Skeletal muscle tissue (tissue), 4 donors: Measurements from ENCODE around the gene ZBED3. TPM values are rescaled to one million over a fixed set of nuclear protein-coding genes. Genes with fewer than 3 reads are reported as not detected.
A peak's percentile ranks its signal among the peaks of the same experiment; 100 is the strongest.
"Not testable (repeated sequence)": the region's sequence is repeated elsewhere in the genome, so short reads cannot be mapped to it uniquely, and the experiment has no call there.

Source experiments
- H3K27ac ChIP-seq: one replicate; pipeline ENCODE4 v1.7.0; 2013; ENCODE audit warnings: mild to moderate bottlenecking, low read depth, low read length, inconsistent platforms
- H3K27me3 ChIP-seq, 3 donors: one replicate each; pipeline ENCODE4 v1.7.0; 2013; ENCODE audit warnings: low read length in 3 of 3; ENCODE audit not compliant: control insufficient read depth in 3 of 3, insufficient read depth in 3 of 3
- H3K36me3 ChIP-seq, 3 donors: one replicate each; pipeline ENCODE4 v1.7.0; 2013; ENCODE audit warnings: low read length in 3 of 3; ENCODE audit not compliant: control insufficient read depth in 3 of 3, insufficient read depth in 3 of 3
- H3K4me1 ChIP-seq, 3 donors: one replicate each; pipeline ENCODE4 v1.7.0; 2013; ENCODE audit warnings: low read length in 3 of 3, mild to moderate bottlenecking in 3 of 3; ENCODE audit not compliant: control insufficient read depth in 3 of 3, insufficient read depth in 3 of 3
- H3K4me3 ChIP-seq, 3 donors: one replicate each; pipeline ENCODE4 v1.7.0; 2013; ENCODE audit warnings: low read length in 3 of 3
- H3K9ac ChIP-seq, 3 donors: one replicate each; pipeline ENCODE4 v1.7.0; 2013; ENCODE audit warnings: low read length in 3 of 3, mild to moderate bottlenecking in 3 of 3, moderate library complexity in 2 of 3, low read depth in 1 of 3
- H3K9me3 ChIP-seq, 3 donors: one replicate each; pipeline ENCODE4 v1.7.0; 2013; ENCODE audit warnings: low read length in 3 of 3; ENCODE audit not compliant: control insufficient read depth in 3 of 3
- total RNA-seq: library from RNA; depleted of rRNA; stranded (reverse); fragments of >200 nt; gene quantifications from one replicate; pipeline ENCODE4 v1.2.3, GENCODE V29; 2014
- donor health status: Osteomylitis.

ZBED3 gene
- total RNA-seq, 1 donor from 2014 or later: 0.52 TPM

DNA sequence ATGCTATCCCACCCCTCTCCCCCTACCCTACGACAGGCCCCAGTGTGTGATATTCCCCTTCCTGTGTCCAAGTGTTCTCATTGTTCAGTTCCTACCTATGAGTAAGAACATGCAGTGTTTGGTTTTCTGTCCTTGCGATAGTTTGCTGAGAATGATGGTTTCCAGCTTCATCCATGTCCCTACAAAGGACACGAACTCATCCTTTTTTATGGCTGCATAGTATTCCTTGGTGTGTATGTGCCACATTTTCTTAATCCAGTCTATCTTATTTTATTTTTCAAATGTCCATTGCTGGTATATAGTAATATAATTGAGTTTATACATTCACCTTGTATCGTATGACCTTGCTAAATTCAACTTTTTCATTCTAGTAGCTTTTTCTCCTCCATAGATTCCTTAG, 19.9 kb upstream of the ZBED3 start:
- H3K4me1 ChIP-seq, H3K9ac ChIP-seq, H3K36me3 ChIP-seq, H3K27me3 ChIP-seq, H3K27ac ChIP-seq, H3K4me3 ChIP-seq, H3K9me3 ChIP-seq: not testable (repeated sequence)

DNA sequence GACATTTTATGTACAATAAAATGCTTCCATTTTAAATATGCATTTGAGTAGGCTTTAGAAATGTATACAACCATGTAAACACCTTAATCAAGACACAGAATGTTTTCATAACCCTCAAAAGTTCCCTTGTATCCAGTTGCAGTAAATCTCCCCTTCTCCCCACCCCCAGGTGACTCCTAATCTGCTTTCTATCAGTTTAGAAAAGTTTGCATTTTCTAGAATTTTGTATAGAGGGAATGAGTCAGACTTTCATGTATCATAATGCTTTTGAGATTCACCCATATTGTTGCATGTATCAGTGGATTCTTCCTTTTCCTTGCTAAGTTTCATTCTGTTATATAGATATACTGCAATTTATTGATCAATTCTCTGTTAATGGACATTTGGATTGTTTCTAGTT, 17.7 kb upstream of the ZBED3 start:
- Histone ChIP-seq H3K9ac (no peak overlapping the region), H3K9me3 (no peaks in the 10 kb centered on the region), H3K4me1 (no peaks in the 10 kb centered on the region), H3K27me3 (no peaks in the 10 kb centered on the region), H3K27ac (no peak overlapping the region), H3K4me3 (no peak overlapping the region), H3K36me3 (no peaks in the 10 kb centered on the region)

DNA sequence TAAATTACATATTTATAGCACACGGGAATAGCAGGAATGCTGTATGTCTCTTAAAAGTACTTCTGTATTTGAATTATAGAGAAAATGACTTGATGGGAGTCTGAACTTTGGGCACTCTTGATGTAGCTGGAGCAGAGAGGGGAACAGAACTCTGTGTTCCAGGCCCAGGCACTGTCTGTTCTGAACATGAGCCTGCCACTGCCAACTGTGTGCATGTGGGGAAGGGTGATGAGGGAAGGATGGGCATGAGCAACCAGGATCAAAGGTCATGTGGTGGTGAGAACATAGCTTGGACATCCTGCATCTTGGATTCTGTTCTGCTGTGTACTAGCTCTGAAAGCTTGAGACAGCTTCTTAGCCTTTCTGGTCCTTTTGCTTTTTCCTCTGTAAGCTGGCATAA, 16.4 kb upstream of the ZBED3 start:
- H3K9me3 ChIP-seq: no peaks in the 10 kb centered on the region

DNA sequence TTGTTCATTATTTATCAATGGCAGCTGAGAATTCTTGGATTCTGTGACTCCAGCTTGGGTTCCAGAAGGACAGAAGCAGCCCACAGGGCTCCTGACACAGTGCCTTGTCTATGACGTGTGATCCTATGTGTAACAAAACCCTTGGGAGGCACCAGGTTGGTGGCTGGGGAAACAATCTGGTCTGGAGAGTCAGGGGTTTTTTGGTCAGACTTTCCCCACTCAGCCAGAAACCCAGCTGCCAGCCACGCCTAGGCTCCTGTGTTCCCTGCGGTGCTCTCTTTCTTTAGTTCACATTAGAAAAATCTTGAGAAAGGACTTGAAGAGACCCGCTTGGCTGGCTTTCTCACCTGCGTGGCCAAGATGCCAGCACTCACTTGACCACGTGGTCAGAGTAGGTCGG, 15.5 kb upstream of the ZBED3 start:
- no peaks in the 10 kb centered on the region for H3K27me3 ChIP-seq
- H3K9ac ChIP-seq: no peak overlapping the region
- no peaks in the 10 kb centered on the region for H3K36me3 ChIP-seq
- no peaks in the 10 kb centered on the region for H3K4me1 ChIP-seq
- no peak overlapping the region for H3K4me3 ChIP-seq
- H3K27ac ChIP-seq: no peak overlapping the region
- no peaks in the 10 kb centered on the region for H3K9me3 ChIP-seq

More for the DNA sequence above, 16.4 kb upstream of the ZBED3 start:
- H3K9ac ChIP-seq: no peak overlapping the region
- no peaks in the 10 kb centered on the region for H3K36me3 ChIP-seq
- H3K27me3 ChIP-seq: no peaks in the 10 kb centered on the region
- no peak overlapping the region for H3K27ac ChIP-seq
- no peaks in the 10 kb centered on the region for H3K4me1 ChIP-seq
- H3K4me3 ChIP-seq: no peak overlapping the region

DNA sequence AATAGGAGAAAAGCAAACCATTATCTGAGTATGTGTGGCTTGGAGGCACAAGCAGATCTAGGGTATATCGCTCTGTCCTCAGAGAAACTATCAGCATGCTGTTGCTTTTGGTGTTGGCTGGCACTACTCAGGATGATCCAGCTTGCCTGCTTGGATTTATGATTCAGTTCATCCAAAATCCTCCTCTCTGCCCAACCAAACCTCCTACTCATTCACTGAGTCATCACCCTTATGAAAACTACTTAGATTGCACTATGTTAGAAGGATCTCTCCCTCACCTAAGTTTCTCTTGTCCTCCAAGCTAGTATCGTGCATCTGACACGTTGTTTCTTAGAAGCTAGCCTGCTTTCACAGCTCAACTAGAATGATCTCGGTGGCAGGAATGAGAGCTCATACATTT, 14.2 kb upstream of the ZBED3 start:
- H3K27ac ChIP-seq: no peak overlapping the region
- H3K4me1 ChIP-seq: no peaks in the 10 kb centered on the region
- no peak overlapping the region for H3K9ac ChIP-seq
- no peaks in the 10 kb centered on the region for H3K9me3 ChIP-seq
- H3K27me3 ChIP-seq: no peaks in the 10 kb centered on the region
- H3K36me3 ChIP-seq: no peaks in the 10 kb centered on the region
- no peak overlapping the region for H3K4me3 ChIP-seq

DNA sequence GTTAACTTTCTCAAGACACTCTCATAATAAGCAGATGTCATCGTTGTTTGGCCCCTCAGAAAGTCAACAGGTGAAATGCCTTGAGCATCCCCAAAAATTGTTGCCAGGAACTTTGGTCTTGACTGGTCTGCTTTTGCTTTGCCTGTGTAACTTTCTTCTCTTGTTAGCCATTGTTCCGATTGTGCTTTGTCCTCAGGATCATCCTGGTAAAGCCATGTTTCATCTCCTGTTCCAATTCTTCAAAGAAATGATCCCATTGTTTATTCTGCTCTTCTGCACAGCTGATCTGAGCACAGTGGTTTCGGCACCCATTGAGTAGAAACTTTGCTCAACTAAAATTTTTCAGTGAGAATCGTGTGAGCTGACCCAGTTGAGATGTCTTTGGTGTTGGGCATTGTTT, 8.1 kb upstream of the ZBED3 start:
- H3K4me1 ChIP-seq: no peaks in the 10 kb centered on the region
- H3K4me3 ChIP-seq: no peak overlapping the region
- H3K36me3 ChIP-seq: no peaks in the 10 kb centered on the region
- H3K27ac ChIP-seq: no peak overlapping the region
- no peaks in the 10 kb centered on the region for H3K27me3 ChIP-seq
- no peaks in the 10 kb centered on the region for H3K9me3 ChIP-seq
- H3K9ac ChIP-seq: no peak overlapping the region

DNA sequence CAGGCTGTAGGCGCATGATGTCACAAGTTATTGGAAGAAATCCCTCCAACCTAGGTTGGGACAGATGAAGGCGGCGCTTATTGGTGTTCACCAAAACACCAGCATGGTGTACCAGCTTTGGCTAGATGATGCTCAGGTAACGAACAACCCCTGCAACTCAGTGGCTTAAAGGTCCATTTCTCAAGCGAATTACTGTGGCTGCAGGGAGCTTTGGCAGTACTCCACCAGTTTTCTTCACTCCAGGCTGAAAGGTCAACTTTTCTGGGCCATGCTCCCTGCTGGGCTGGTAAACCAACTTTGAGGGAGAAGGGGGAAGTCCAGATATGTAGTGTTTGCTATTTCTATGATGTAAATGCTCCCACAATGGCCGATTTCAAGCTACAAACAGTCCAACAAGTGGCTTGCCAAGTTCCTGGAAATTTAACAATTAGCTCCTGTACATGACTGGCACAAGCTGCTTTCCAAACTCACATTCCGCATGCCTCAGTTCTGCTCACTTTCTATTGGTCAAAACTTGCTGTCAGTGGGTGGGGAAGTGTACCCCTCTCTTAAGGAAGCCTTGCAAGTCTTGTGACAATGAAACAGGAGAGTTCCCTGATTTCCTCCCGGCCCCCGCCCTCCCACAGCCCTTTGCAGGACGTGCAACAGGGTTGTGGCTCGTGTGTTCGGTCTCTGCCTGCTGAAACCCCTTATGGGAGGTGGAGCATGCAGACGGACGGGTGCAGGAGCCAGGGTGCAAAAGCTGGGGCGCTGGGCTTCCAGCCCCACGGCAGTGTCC, 588 bp upstream of the ZBED3 start:
- H3K4me1 ChIP-seq: peaks cover 10 to 16% (median 11%) of the 10 kb centered on the region in 3 donors
- H3K27ac ChIP-seq: no peak overlapping the region
- H3K27me3 ChIP-seq: no peaks in the 10 kb centered on the region
- H3K36me3 ChIP-seq: peaks cover under 1 to 3% (median 2%) of the 10 kb centered on the region in 3 donors
- H3K4me3 ChIP-seq: peak overlapping the region; percentile 83 to 97 (median 94)
- H3K9me3 ChIP-seq: no peaks in the 10 kb centered on the region
- H3K9ac ChIP-seq: peak overlapping the region; percentile 83 to 92 (median 91)

DNA sequence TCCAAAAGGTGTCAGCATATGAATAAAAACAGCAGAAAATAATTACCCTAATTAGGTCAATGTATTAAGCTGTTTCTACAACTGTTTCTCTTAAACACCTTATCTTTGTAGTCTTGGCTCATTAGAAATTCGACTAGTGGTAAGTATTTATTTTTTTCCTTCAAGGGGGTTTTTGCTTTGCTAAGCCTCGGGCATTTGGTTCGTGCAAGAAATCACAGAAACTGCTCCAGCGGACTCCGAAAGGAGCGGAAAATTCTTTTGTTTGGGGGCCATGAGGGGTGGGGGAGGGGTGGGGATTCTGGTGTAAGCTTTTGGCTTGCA, 757 bp downstream of the ZBED3 start:
- H3K27ac ChIP-seq: peak overlapping the region; percentile 75
- H3K4me1 ChIP-seq: peaks cover 10 to 16% (median 11%) of the 10 kb centered on the region in 3 donors
- H3K27me3 ChIP-seq: no peaks in the 10 kb centered on the region
- peak overlapping the region; percentile 83 to 92 (median 91) for H3K9ac ChIP-seq
- no peaks in the 10 kb centered on the region for H3K9me3 ChIP-seq
- peak overlapping the region; percentile 83 to 97 (median 94) for H3K4me3 ChIP-seq
- H3K36me3 ChIP-seq: peaks cover 2 to 5% (median 3%) of the 10 kb centered on the region in 3 donors

DNA sequence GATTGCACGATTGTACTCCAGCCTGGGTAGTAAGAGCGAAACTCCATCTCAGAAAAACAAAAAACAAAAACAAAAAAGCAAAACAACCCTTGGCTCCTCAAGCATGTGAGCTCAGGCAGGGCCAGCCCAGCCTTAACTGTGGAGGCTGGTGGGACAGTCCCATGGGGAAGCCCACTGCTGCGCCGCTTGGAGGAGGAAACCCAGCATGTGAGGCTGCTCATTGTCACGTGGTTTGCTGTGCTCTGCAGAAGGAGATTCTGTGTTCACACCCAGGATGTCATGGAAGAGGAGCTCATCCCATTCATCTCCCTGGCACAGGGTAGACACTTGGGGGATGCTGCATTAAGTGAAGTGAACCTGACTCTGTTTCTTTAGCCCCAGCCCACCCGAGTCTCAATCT, 4.0 kb downstream of the ZBED3 start:
- H3K9ac ChIP-seq: no peak overlapping the region
- peaks cover 10 to 15% (median 11%) of the 10 kb centered on the region in 3 donors for H3K4me1 ChIP-seq
- peaks cover 2 to 8% (median 3%) of the 10 kb centered on the region in 3 donors for H3K36me3 ChIP-seq
- no peak overlapping the region for H3K27ac ChIP-seq
- H3K4me3 ChIP-seq: no peak overlapping the region
- H3K9me3 ChIP-seq: no peaks in the 10 kb centered on the region
- no peaks in the 10 kb centered on the region for H3K27me3 ChIP-seq

DNA sequence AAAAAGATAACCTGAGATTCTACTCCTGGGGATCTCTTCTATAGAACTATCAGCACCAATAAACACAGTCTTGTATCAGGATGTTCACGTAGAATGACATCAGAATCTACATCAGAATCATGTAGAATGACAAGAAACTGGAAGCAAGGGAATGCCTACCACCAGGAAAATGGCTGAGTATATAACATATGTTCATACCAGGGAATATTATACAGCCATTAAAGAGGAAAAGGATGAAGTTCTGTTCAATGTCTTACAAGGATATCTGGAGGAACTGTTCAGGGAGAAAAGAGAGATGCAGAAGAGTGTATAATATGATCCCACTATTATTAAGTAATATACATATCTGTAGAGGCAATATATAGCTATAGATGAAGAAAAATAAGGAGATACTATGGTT, 4.8 kb downstream of the ZBED3 start:
- H3K36me3 ChIP-seq: peaks cover 2 to 8% (median 3%) of the 10 kb centered on the region in 3 donors
- H3K27me3 ChIP-seq: no peaks in the 10 kb centered on the region
- H3K9ac ChIP-seq: no peak overlapping the region
- no peak overlapping the region for H3K4me3 ChIP-seq
- no peak overlapping the region for H3K27ac ChIP-seq
- no peaks in the 10 kb centered on the region for H3K9me3 ChIP-seq
- H3K4me1 ChIP-seq: peaks cover 2 to 7% (median 3%) of the 10 kb centered on the region in 3 donors
